HG03469 (cell line): ENCODE results near the gene C15orf61.

Experiments
- ATAC-seq: cut with Tn5 transposase; IDR thresholded peaks from one replicate; pipeline ENCODE4 v1.9.1; 2021; ENCODE audit warnings: mild to moderate bottlenecking, moderate library complexity, moderate number of reproducible peaks; ENCODE audit not compliant: unreplicated experiment

C15orf61 gene

DNA sequence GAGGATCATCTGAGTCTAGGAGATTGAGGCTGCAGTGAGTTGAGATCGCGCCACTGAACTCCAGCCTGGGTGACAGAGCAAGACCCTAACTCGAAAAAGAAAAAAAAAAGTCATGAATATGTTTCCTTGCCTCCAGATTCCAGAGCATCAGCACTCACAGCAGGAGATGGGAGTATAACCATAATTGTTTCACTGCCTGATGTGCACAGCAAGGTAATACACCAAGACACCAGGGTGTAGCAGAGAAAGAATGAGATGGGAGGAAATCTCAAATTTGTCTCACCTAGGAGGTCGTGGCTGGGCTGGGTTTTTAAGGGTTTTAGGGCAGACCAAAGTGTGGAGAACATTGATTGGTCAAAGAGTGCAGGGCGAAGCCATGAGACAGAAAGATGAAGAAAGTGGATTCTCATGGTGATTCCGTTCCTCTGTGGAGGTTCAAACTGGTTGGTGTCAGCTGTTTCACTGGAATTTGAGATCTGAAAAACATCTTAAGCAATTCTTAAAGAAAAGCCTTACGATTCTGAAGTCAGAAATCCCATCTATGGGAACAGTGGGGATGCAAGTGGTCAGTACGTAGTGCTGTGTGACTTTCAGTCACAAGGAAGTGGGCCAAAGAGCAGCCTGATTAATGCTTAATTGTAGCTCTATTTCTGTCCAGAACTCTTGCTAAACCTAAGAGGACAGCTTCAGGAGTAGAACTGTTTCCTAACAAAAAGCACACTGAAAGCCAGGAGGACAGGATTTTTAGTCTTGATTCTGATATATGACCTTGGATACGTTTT is 7.8 kb upstream of the C15orf61 start:
- no peak for ATAC-seq

DNA sequence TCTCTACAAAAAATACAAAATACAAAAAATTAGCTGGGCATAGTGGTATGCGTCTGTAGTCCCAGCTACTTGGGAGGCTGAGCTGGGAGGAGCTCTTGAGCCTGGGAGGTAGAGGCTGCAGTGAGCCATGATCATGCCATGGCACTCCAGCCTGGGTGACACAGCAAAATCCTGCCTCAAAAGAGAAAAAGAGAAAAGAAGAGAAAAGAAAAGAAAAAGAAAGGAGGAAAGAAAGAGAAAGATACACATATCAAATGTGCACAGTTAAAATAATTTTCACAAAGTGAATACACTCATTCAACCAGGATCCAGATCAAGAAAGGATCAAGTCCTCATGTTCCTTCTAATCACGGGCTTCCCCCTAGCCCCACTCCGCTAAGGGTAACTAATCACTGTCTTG is 5.8 kb upstream of the C15orf61 start:
- no peak for ATAC-seq

DNA sequence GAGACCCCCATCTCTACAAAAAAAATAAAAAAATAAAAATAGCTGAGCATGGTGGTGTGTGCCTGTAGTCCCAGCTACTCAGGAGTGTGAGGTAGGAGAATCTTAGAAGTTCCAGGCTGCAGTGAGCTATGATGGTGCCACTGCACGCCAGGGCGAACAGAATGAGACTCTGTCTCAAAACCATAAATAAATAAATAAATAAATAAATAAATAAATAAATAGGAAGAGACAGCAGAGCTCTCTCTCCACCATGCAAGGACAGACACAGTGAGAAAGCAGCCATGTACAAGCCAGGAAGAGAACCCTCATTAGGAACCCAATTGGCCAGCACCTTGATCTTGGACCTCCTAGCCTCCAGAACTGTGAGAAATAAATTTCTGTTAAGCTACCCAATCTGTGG is 5.4 kb upstream of the C15orf61 start:
- ATAC-seq = no peak

DNA sequence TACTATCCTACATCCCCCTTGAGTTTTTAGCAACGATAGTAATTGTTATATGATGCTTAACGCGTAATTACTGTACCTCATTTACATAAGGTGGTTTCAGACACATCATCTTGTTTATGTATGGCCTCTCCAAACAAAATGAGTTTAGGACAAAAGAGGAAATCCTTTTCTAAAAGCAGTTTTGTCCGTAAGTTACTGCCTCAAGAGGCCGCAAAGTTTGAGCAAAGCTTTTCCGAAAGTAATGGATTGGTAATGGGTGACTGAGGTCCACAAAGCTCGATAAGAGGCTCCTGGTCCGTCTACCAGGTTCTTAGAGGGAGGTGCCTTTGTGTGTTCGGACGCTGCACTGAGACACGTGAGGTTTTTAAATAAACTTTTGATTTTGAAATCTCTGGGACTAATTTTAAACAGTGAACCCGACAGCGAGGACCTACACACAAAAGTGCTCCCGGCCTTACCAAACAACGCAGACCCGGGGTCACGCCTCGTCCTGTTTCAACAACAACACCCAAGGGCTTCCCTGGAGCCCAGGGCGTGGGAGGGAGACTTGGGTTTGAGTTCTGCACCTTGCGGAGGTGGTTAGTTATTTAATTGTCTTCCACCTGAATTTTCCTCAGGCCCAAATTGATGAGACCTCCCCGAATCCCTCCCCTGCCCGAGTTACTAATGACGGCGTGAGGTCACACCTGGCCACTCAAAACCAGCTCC is 456 bp upstream of the C15orf61 start:
- ATAC-seq = no peak

DNA sequence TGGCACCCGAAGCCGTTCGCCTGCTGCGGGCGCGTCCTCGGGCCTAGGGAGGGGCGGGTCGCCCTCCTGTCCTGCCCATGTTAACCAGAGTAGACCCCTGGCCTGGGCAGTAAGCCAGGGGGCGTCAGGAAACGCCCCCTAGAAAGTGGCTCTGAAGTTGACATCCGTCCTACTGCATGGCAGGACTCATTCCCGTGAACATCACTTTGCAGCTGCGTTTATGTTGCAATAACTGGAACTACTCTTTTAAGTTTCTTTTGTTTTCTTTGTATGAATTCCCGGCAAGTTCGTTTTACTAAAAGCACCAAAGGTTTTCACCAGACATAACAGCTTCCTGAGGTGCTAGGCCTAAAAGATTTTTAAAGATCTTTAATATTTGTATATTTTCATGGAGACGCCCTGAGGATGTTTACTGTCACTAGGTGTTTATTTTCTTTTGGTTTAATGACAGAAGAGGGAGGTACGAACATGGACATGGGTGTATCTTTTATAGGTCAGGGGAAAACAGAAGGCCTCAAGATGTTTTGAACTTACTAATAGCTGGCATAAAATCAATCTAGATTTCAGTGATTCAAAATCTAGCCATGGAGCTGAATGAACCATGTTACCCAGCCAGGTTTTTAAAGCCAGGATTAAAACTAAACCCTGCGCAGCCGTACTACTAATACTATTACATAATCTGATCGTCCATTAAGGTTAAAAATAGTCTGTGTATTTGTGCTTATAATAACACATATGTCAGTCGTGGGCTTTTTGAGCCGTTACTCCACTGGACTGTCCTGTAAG is 1.0 kb downstream of the C15orf61 start:
- no peak for ATAC-seq

DNA sequence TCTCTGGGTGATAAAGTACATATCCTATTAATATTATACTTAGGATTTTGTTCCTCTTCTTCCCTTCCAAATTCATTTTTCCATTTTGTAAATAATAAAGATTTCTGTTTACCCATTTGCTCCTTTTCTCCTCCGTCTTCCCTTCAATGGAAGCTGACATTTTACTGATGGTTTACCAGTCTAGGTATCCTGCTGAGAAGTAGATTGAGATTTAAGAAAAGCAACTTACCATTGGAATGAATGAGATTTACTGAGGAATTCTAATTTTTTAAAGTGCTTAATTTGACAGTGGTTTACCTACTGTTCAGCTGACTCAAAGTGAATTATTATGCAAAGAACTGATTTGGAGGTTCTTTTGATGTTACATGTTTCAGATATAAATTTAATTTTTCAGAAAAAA is 2.4 kb downstream of the C15orf61 start:
- no peak for ATAC-seq

DNA sequence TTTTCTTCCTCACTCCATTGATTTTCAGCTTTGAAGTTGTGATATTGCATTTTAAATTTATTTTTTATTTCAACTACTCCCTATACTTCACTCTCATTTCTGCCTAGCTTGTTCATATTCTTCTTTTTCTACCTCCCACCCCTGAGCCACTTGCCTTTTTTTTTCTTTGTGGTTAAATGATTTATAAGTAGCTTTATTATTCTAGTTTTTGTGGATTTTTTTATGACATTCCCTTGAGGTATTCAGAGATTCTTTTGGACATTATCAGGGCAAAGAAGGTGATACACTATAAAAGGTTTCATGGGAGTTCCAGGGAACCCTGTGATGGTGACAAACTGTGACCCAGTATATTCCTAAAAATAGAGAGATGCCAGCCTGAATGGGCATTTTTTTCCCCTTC is 3.3 kb downstream of the C15orf61 start:
- ATAC-seq = no peak

DNA sequence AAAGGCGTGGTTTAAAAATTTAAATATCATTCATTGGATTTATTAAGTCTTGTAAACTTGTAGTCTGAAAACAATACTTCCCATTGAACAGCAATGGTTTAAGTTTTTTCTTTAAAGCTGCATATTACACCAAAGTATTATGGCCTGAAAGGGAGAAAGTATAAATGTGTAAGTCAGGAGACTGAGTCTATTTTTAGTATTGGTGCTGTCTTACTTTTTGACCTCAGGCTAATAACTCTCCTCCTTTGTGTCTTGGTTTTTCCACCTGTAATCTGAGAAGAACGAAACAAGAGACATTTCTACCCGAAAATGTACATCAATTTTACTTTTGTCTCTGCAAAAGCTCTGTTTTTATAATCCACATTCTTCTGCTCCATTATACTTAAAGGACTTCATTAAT is 7.6 kb downstream of the C15orf61 start:
- no peak for ATAC-seq

DNA sequence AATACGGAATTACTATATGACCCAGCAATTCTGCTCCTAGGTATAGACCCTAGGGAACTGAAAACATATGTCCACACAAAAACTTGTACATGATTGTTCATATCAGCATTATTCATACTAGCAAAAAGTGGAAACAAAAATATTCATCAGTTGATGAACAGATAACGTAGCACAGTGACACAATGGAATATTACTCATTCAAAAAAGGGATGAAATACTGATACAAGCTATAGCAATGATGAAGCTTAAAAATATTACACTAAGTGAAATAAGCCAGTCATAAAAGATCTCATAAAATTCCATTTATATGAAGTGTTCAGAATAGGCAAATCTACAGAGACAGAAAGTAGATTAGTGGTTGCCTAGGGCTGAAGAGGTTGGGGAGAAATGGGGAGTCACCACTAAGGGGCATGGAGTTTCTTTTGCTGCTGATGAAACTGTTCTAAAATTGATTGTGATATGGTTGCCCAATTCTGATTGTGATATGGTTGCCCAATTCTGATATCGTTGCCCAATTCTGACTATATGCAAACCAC is 10.5 kb downstream of the C15orf61 start:
- ATAC-seq = no peak

DNA sequence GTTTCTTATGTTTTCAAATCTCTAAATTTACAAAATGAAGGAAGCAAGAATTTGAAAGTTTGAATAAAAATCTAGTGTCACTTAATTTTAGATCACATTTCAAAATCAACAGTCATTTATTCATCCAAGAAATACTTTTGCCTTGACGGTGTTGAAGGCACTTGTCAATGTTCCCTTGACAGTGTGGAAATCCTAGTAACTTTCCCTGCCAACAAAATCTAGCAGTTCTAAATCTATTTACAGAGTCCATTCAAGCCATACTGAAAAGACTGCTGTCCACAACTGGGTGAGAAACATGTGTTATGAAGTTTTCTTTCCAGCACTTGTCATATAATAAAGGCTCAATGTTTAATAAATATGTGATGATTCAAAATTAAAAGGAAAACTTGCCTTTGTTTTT is 12.9 kb downstream of the C15orf61 start:
- ATAC-seq = no peak

DNA sequence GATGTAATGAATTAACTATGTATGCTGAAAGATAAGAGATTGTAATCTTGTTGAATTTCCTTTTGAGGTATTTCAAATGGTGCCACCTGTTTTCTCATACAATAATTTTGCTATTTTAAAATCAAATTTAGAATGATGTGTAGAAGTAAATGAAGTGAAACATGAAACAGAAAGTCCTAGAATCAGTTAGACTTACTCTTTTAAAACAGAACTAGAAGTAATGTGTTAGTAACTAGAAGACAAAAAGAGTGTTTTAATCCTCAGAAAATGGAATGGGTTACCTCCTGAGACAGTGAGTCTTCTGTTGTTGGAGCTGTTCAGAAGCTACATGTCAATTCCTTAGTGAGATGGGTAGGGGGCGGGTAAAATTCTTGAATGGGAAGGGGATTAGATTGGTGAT is 13.4 kb downstream of the C15orf61 start:
- ATAC-seq = no peak

DNA sequence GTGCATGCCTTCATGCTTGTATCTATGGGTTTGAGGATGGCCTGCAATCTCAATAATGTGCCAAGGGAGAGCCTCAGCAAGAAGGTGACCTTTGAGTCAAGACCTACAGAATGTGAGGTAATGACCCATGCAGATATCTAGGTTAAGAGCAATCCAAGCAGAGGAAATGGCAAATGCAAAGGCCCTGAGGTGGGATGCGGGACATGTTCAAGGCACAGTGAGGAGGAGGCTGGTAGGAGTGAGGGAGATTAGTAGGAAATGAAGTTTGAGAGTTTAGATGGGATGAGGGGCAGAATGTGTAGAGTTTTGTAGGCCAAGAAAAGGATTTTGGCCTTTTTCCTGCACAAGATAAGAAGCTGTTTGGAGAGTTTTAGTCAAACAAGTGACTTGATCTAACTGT is 16.8 kb downstream of the C15orf61 start:
- no peak for ATAC-seq

DNA sequence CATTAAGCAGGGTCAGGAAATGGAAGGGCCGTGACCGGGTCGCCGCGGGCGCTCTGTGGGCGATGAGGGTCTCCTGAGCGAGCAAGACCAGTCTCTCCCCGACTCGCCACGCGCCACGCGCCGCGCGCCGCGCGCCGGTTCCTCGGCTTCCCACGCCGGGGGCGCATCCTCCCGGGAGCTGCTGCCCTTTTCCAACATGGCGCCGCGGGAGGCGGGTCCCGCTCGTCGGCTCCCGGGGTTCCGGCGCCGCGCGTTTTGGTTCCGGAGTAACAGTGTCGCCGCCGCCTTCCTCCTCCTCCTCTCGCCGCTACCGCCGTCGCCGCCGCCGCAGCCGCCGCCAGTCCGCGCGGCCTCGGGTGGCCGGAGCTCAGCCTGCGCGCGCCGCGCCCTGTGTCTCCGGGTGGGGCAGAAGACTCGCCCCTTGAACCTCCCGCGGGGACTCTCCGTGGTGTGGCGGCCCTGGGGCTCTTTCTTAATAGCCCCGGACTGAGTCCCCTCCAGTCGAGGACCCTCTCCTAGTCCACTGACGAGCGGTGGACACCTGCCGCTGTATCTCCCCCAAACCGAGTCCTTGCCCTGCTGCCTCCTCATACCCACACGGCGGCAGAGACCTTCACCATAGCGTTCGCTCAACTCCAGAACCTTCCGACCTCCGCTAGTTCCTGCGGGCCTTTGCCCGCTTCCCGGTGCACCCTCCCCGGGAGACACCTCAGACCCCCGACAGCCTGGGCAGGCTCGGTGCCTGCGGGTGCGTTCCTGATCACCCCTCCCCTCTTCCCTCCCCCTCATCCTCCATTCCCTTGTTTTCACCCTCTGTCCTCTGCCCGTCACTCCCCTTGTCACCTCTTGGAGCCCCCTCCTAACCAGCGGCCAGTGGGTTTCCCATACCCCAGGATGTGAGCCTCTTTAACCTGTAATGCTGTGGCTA is 21.8 kb downstream of the C15orf61 start, which contains the start of gene MAP2K5:
Gene MAP2K5, plus strand, starts transcription at position 284 of the 928 bp plus-strand sequence. Its CDS starts 633 bp downstream, at position 917.
- no peak for ATAC-seq

DNA sequence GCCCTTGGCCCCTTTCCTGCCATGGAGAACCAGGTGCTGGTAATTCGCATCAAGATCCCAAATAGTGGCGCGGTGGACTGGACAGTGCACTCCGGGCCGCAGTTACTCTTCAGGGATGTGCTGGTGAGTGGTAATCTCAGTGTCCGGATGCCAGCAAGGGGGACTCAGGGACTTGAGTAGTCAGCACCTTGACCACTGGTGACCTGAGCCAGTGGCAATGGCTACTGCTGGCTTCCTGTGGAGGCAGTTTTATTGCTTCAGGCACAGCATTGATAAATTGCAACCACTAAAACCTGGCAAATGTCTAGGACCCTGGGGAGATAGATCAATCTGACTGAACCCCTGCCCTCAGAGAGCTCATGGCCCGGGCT is 22.4 kb downstream of the C15orf61 start:
- no peak for ATAC-seq

DNA sequence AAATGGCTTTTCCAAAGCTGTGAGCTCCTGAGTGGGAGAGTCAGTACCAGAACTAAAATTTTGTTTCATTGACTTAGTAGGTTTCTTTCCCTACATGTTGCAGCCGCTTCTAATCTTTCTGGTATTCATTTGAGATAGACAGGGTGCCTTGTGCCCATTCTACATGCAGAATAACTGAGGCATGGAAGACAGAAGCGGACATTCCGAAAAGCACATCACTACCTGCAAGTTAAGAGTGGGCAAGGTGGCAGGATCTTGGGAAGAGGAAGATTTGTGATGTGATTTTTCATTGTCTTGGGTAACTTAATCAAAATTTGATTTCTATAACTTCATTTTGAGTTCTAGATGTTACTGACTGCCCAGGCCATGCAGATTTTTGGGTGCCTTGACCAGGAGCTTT is 23.5 kb downstream of the C15orf61 start:
- ATAC-seq = no peak

DNA sequence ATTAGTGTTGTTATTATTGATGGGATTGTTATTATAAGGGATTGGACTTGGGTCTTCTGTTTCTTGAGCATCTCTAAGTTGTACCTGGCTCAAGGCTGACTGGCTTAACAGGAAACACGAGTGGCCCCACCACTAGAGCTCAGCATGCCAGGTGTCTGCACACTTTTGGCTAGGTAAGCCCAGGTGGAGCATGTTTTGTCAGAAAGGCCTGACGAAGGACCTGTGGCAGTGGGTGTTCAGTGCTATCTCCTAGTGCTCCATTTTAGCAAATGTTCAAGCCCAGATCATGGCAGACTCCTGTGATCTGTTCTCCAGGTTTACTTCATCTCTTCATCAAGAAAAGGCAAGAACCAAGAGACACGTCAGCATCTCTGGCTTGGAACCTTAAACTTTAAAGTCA is 24.9 kb downstream of the C15orf61 start:
- ATAC-seq = no peak

DNA sequence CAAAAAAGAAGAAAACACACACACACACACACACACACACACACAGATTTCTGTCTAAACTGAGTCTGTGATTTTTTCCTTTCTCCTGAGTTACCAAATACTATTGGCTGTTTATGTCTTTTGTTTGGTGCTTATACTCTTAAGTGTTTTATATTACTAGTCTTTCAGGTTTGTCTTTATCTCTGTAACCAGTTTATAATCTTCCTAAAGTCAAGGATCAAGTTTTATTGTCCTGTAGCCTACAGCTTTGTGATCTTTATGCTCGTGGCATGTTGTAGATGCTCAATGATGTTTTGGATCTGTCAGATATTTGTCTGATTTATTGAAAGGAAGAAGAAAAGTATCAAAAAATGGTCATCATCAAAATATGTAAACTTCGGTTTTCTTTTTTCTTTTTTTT is 26.1 kb downstream of the C15orf61 start:
- ATAC-seq = no peak

DNA sequence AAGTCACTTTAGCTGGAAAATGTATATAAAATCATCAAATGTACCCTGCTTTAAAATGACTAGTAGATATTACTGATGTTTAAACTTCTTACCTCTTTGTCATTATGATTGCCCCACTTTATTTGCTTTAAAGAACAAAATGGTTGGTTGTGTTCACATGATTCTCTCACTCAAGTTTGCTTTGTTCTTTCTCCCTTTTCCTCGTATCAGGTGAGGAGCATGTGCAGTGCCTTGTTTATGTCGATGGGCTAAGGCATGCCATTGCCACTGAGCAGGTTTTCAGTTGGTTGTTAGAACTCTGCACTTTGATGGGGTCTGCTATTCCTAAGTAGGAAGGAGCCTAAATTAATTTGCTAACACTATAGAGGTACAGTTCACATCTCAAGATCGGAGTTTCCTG is 26.9 kb downstream of the C15orf61 start:
- ATAC-seq = no peak

DNA sequence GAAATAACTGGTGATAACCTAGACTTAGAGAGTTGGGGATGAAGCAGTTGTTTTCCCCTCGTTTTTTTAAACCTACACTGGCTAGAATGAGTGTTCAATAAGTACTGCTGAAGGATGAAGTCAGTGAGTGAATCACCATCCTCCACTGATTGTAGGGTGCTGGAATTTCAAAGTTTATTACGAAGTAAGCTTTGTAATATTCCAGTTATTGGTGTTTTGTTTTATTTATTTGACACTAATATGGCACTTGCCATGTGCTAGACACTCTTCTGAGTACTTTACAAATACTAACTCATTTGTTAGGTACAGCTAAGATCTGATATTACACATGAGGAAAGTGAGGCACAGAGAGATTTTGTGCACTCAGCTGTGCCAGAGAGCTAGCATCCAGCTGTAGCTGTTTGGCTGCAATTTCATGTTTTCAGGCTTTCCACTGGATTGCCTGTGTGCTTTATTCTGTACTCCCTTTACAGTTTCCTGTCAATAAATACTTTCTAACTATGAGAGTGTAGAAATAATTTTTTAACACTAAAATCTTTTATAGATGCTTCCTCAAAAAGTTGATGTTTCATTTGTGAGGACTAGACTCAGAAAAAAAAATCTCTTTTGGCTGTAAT is 27.4 kb downstream of the C15orf61 start:
- no peak for ATAC-seq
